Fibroblast of the aortic adventitia (primary cell): ENCODE results near the gene ZNF385D. TPM values are rescaled to one million over a fixed set of nuclear protein-coding genes. Genes with fewer than 3 reads are reported as not detected.

Source experiments
- DNase-seq: peaks from one replicate; pipeline ENCODE4 v3.0.0-alpha.2; 2010; ENCODE audit warnings: low read depth
- H3K4me3 ChIP-seq: 2 replicates; pipeline ENCODE4 v1.5.1; 2011; ENCODE audit warnings: low read depth, mild to moderate bottlenecking, control low read depth, low read length, moderate library complexity
- CTCF ChIP-seq: IDR thresholded peaks from 2 replicates; pipeline ENCODE4 v1.5.1; 2011; ENCODE audit warnings: mild to moderate bottlenecking, low read length, control low read depth, inconsistent platforms; ENCODE audit not compliant: insufficient read depth
- total RNA-seq: library from RNA; depleted of rRNA; stranded (reverse); fragments of >200 nt; gene quantifications from 2 replicates; pipeline ENCODE4 v1.2.3, GENCODE V29; 2012; ENCODE audit warnings: low replicate concordance

Gene ZNF385D
- total RNA-seq, 1 donor: 11.5 TPM

- TF ChIP-seq CTCF: no peak
- DNase-seq: peak; percentile 29
- H3K4me3 ChIP-seq: no peak overlapping the region
Observed at GRCh38 chr3:21562243-21562642, 188.8 kb downstream of the ZNF385D start.

GRCh38 chr3:21561472-21561871 is 189.5 kb downstream of the ZNF385D start:
- DNase-seq: no peak

GRCh38 chr3:21551019-21551418 is 200.0 kb downstream of the ZNF385D start:
- DNase-seq: peak; percentile 49
- TF ChIP-seq CTCF: peak; percentile 6
- H3K4me3 ChIP-seq: no peak overlapping the region

More at GRCh38 chr3:21561472-21561871, 189.5 kb downstream of the ZNF385D start:
- H3K4me3 ChIP-seq: no peak overlapping the region
- no peak for TF ChIP-seq CTCF

- peak; percentile 15 for DNase-seq
- TF ChIP-seq CTCF: no peak
- H3K4me3 ChIP-seq: no peak overlapping the region
Observed at GRCh38 chr3:21544076-21544462, 206.9 kb downstream of the ZNF385D start.

- no peak for TF ChIP-seq CTCF
Observed at GRCh38 chr3:21543380-21544075, 207.5 kb downstream of the ZNF385D start.

GRCh38 chr3:21542656-21543379 is 208.2 kb downstream of the ZNF385D start:
- H3K4me3 ChIP-seq: no peak overlapping the region
- no peak for TF ChIP-seq CTCF
- DNase-seq: no peak

More at GRCh38 chr3:21543380-21544075, 207.5 kb downstream of the ZNF385D start:
- DNase-seq: no peak
- no peak overlapping the region for H3K4me3 ChIP-seq
